ENCODE data around the gene FAM219A.

The FAM219A gene

GRCh38 chr9:34392511-34392910, 65.9 kb downstream of the FAM219A start:
- no peak for DNase-seq (ENCODE audit: low read depth)
- no peak overlapping the region for H3K4me3 ChIP-seq (ENCODE audit: low read depth, low read length)
- TF ChIP-seq CTCF (IDR thresholded peaks at IDR 0.05; ENCODE audit: insufficient read depth, low read depth, low read length, missing control alignments): no peak

GRCh38 chr9:34387239-34387638, 71.1 kb downstream of the FAM219A start:
- no peak for DNase-seq (ENCODE audit: low read depth)
- no peak overlapping the region for H3K4me3 ChIP-seq (ENCODE audit: low read depth, low read length)
- no peak for TF ChIP-seq CTCF (IDR thresholded peaks at IDR 0.05; ENCODE audit: insufficient read depth, low read depth, low read length, missing control alignments)

GRCh38 chr9:34386656-34387055, 71.7 kb downstream of the FAM219A start:
- TF ChIP-seq CTCF (IDR thresholded peaks at IDR 0.05; ENCODE audit: insufficient read depth, low read depth, low read length, missing control alignments): no peak
- DNase-seq (ENCODE audit: low read depth): no peak
- H3K4me3 ChIP-seq (ENCODE audit: low read depth, low read length): no peak overlapping the region

GRCh38 chr9:34385561-34386230, 72.7 kb downstream of the FAM219A start:
- H3K4me3 ChIP-seq (ENCODE audit: low read depth, low read length): no peak overlapping the region
- TF ChIP-seq CTCF (IDR thresholded peaks at IDR 0.05; ENCODE audit: insufficient read depth, low read depth, low read length, missing control alignments): no peak
- DNase-seq (ENCODE audit: low read depth): no peak

GRCh38 chr9:34384368-34385165, 73.8 kb downstream of the FAM219A start:
- DNase-seq (ENCODE audit: low read depth): no peak

GRCh38 chr9:34383904-34384303, 74.5 kb downstream of the FAM219A start:
- TF ChIP-seq CTCF (IDR thresholded peaks at IDR 0.05; ENCODE audit: insufficient read depth, low read depth, low read length, missing control alignments): no peak
- no peak for DNase-seq (ENCODE audit: low read depth)
- no peak overlapping the region for H3K4me3 ChIP-seq (ENCODE audit: low read depth, low read length)

More at GRCh38 chr9:34384368-34385165, 73.8 kb downstream of the FAM219A start:
- TF ChIP-seq CTCF (IDR thresholded peaks at IDR 0.05; ENCODE audit: insufficient read depth, low read depth, low read length, missing control alignments): no peak
- H3K4me3 ChIP-seq (ENCODE audit: low read depth, low read length): no peak overlapping the region

All from GM12865 (cell line).